ENCODE measurements around the gene COX8A. TPM values are rescaled to one million over a fixed set of nuclear protein-coding genes. Genes with fewer than 3 reads are reported as not detected.

Gene COX8A
- total RNA-seq, 1 donor from 2014 or later: 373 TPM

GRCh38 chr11:64000740-64001483, 26.5 kb downstream of the COX8A start:
- intact Hi-C loops (cut with micrococcal nuclease): loop anchor here (1.0 to 5.0 kb wide), 5 partner anchors 27 to 304 kb away; partner anchors contain the start of genes COX8A, ESRRA and MACROD1

- intact Hi-C loops (cut with micrococcal nuclease): loop anchor here (2.0 to 5.0 kb wide), 2 partner anchors 166 to 303 kb away; partner anchors contain the start of genes ESRRA and MACROD1
These were observed 27.3 kb downstream of the COX8A start for GRCh38 chr11:64001484-64002420.

- intact Hi-C loops (cut with micrococcal nuclease): loop anchor here (5.0 kb wide), 1 partner anchor 163 kb away; the partner anchor contains the start of gene MACROD1
These were observed 29.6 kb downstream of the COX8A start for GRCh38 chr11:64003807-64004589.

- intact Hi-C loops (cut with micrococcal nuclease): loop anchor here (5.0 kb wide), 1 partner anchor 163 kb away; the partner anchor contains the start of gene MACROD1
These were observed 30.2 kb downstream of the COX8A start for GRCh38 chr11:64004590-64004984.

GRCh38 chr11:64005691-64006090, 31.3 kb downstream of the COX8A start:
- intact Hi-C loops (cut with micrococcal nuclease): no loop called here

GRCh38 chr11:64006398-64006797, 32.0 kb downstream of the COX8A start:
- intact Hi-C loops (cut with micrococcal nuclease): no loop called here

GRCh38 chr11:64007160-64007628, 32.8 kb downstream of the COX8A start:
- intact Hi-C loops (cut with micrococcal nuclease): no loop called here

- intact Hi-C loops (cut with micrococcal nuclease): no loop called here
These were observed 33.3 kb downstream of the COX8A start for GRCh38 chr11:64007629-64008282.

GRCh38 chr11:64008283-64008913, 34.0 kb downstream of the COX8A start:
- intact Hi-C loops (cut with micrococcal nuclease): no loop called here

GRCh38 chr11:64008914-64009633, 34.7 kb downstream of the COX8A start:
- intact Hi-C loops (cut with micrococcal nuclease): no loop called here

- intact Hi-C loops (cut with micrococcal nuclease): no loop called here
These were observed 35.3 kb downstream of the COX8A start for GRCh38 chr11:64009710-64010109.

- intact Hi-C loops (cut with micrococcal nuclease): no loop called here
These were observed 36.4 kb downstream of the COX8A start for GRCh38 chr11:64010783-64011182.

GRCh38 chr11:64011371-64011770, 37.0 kb downstream of the COX8A start:
- intact Hi-C loops (cut with micrococcal nuclease): no loop called here

- intact Hi-C loops (cut with micrococcal nuclease): no loop called here
These were observed 38.9 kb downstream of the COX8A start for GRCh38 chr11:64013141-64013896.

- intact Hi-C loops (cut with micrococcal nuclease): no loop called here
These were observed 39.9 kb downstream of the COX8A start for GRCh38 chr11:64014356-64014755.

GRCh38 chr11:64015510-64015909, 41.1 kb downstream of the COX8A start:
- intact Hi-C loops (cut with micrococcal nuclease): no loop called here

GRCh38 chr11:64015935-64016845, 41.8 kb downstream of the COX8A start:
- intact Hi-C loops (cut with micrococcal nuclease): no loop called here

GRCh38 chr11:64017945-64018224, 43.5 kb downstream of the COX8A start:
- intact Hi-C loops (cut with micrococcal nuclease): no loop called here

All from T-helper 1 cell treated with Interleukin-12 subunit alpha and Interleukin-12 subunit beta and Interleukin-4 antibody, amounts not matched to agents 30 ng/mL and 1 ng/mL, for 36 hours (primary cell).